HCT116 (cell line): Measurements from ENCODE around the gene BCAS4. TPM values are rescaled to one million over a fixed set of nuclear protein-coding genes. Genes with fewer than 3 reads are reported as not detected.

Experiments used
- ATAC-seq: fragments of 200-7000 bp; cut with Tn5 transposase; 2 replicates; pipeline ENCODE4 v1.9.1; 2020; ENCODE audit warnings: mild to moderate bottlenecking, moderate library complexity
- BruUV-seq: library from RNA; stranded (reverse); fragments of 400-500 nt; replicated peaks from 2 replicates; lab custom pipeline; 2021; lab: Mats Ljungman, UMichigan
- CTCF ChIA-PET: fragments of 300-600 bp; sonication (Branson Sonifier 250); formaldehyde crosslinking; loops from one replicate; lab custom pipeline; 2021; ENCODE audit warnings: antibody characterized with exemption; lab: Charles Lee
- POLR2A ChIA-PET: fragments of 300-600, 350-600 bp; sonication (Branson Sonifier 250); formaldehyde crosslinking; loops from one replicate; lab custom pipeline; 2021; ENCODE audit warnings: antibody characterized with exemption; lab: Charles Lee
- RAD21 ChIA-PET, 2 experiments: fragments of 300-600 bp; sonication (Branson Sonifier 250); formaldehyde crosslinking; loops; one replicate each; lab custom pipeline; 2023; ENCODE audit warnings: low total read pairs in 2 of 2; ENCODE audit not compliant: uncharacterized antibody in 2 of 2, unreplicated experiment in 2 of 2, low non-redundant PET in 1 of 2; lab: Charles Lee
- DNase-seq: peaks from one replicate; pipeline ENCODE4 v3.0.0-alpha.2; 2010; ENCODE audit warnings: low read depth, low spot score
- H2AFZ ChIP-seq: fragments of 200-600 bp; shearing (Covaris generic), sonication (generic); 2 replicates; pipeline ENCODE4 v1.6.1; 2017; ENCODE audit warnings: low read depth, mixed run types, mixed read lengths, antibody characterized with exemption, low read length; ENCODE audit not compliant: poor library complexity, severe bottlenecking
- H3K27ac ChIP-seq: 2 replicates; pipeline ENCODE4 v1.5.1; 2012; ENCODE audit warnings: low read depth, low read length
- H3K27me3 ChIP-seq: fragments of 200-600 bp; sonication (generic); 2 replicates; pipeline ENCODE4 v1.6.1; 2016; ENCODE audit warnings: mixed run types, low read length, mixed read lengths; ENCODE audit not compliant: insufficient read depth
- H3K36me3 ChIP-seq, 2 experiments: fragments of 200-500 bp in 1 of 2; fragments of 200-600 bp in 1 of 2; sonication (Bioruptor generic) in 1 of 2; sonication (generic) in 1 of 2; 2 replicates each; pipeline versions ENCODE4 v1.5.1 to v1.6.1; 2014 to 2016; ENCODE audit warnings: low read length in 2 of 2, inconsistent platforms in 1 of 2, mixed read lengths in 1 of 2, mixed run types in 1 of 2; ENCODE audit not compliant: insufficient read depth in 2 of 2, control insufficient read depth in 1 of 2
- H3K4me1 ChIP-seq, 2 experiments: fragments of 200-600 bp in 1 of 2; sonication (generic) in 1 of 2; 2 replicates each; pipeline versions ENCODE4 v1.5.1 to v1.6.1; 2012 to 2017; ENCODE audit warnings: low read length in 2 of 2, inconsistent platforms in 1 of 2, mild to moderate bottlenecking in 1 of 2, mixed read lengths in 1 of 2, mixed run types in 1 of 2, moderate library complexity in 1 of 2; ENCODE audit not compliant: insufficient read depth in 2 of 2, control insufficient read depth in 1 of 2
- H3K4me2 ChIP-seq: fragments of 200-600 bp; sonication (generic); 2 replicates; pipeline ENCODE4 v1.6.1; 2017; ENCODE audit warnings: mixed run types, low read length, mixed read lengths
- H3K4me3 ChIP-seq, 2 experiments: fragments of 200-600 bp in 1 of 2; sonication (generic) in 1 of 2; replicated peaks in 1 of 2; 2 replicates each; pipeline ENCODE4 v1.5.1; 2011 to 2016; ENCODE audit warnings: low read length in 2 of 2, control low read depth in 1 of 2, low read depth in 1 of 2, mild to moderate bottlenecking in 1 of 2, mixed read lengths in 1 of 2, mixed run types in 1 of 2
- H3K79me2 ChIP-seq: fragments of 200-600 bp; sonication (generic); 2 replicates; pipeline ENCODE4 v1.6.1; 2017; ENCODE audit warnings: mild to moderate bottlenecking, mixed run types, low read length, moderate library complexity, mixed read lengths; ENCODE audit not compliant: insufficient read depth
- H3K9ac ChIP-seq: fragments of 200-600 bp; sonication (generic); 2 replicates; pipeline ENCODE4 v1.6.1; 2016; ENCODE audit warnings: low read length, mixed read lengths
- H3K9me2 ChIP-seq: fragments of 200-600 bp; sonication (generic), shearing (Covaris generic); 2 replicates; pipeline ENCODE4 v1.6.1; 2017; ENCODE audit warnings: mixed run types, mild to moderate bottlenecking, moderate library complexity; ENCODE audit not compliant: insufficient read depth
- H3K9me3 ChIP-seq, 2 experiments: fragments of 200-500 bp in 1 of 2; fragments of 200-600 bp in 1 of 2; sonication (Bioruptor generic) in 1 of 2; sonication (generic) in 1 of 2; 2 replicates each; pipeline ENCODE4 v1.6.1; 2014 to 2017; ENCODE audit warnings: low read length in 2 of 2, mixed read lengths in 2 of 2, inconsistent platforms in 1 of 2, low read depth in 1 of 2, mild to moderate bottlenecking in 1 of 2, mixed run types in 1 of 2, moderate library complexity in 1 of 2; ENCODE audit not compliant: control insufficient read depth in 1 of 2, insufficient read depth in 1 of 2
- H4K20me1 ChIP-seq: fragments of 200-600 bp; sonication (generic), shearing (Covaris generic); 2 replicates; pipeline ENCODE4 v1.6.1; 2017; ENCODE audit warnings: mixed run types, mild to moderate bottlenecking, moderate library complexity; ENCODE audit not compliant: insufficient read depth
- CBX3 ChIP-seq: IDR thresholded peaks from 2 replicates; pipeline ENCODE4 v1.6.1; 2012; ENCODE audit warnings: low read depth
- EGR1 ChIP-seq: IDR thresholded peaks from 2 replicates; pipeline ENCODE4 v1.6.1; 2012; ENCODE audit warnings: low read depth
- ELF1 ChIP-seq: IDR thresholded peaks from 2 replicates; pipeline ENCODE4 v1.6.1; 2012; ENCODE audit warnings: low read depth, borderline replicate concordance
- EZH2 ChIP-seq: fragments of 200-600 bp; sonication (generic); IDR thresholded peaks from 2 replicates; pipeline ENCODE4 v1.6.1; 2017; ENCODE audit warnings: antibody characterized with exemption, mixed run types
- EZH2phosphoT487 ChIP-seq: fragments of 200-600 bp; IDR thresholded peaks from 2 replicates; pipeline ENCODE4 v1.6.1; 2018; ENCODE audit warnings: antibody characterized with exemption, borderline replicate concordance
- FOSL1 ChIP-seq: IDR thresholded peaks from 2 replicates; pipeline ENCODE4 v1.6.1; 2012; ENCODE audit warnings: low read depth
- JUND ChIP-seq: IDR thresholded peaks from 2 replicates; pipeline ENCODE4 v1.6.1; 2012
- POLR2A ChIP-seq: IDR thresholded peaks from 2 replicates; pipeline ENCODE4 v1.7.0; 2011; ENCODE audit warnings: borderline replicate concordance; ENCODE audit not compliant: insufficient read depth, insufficient read length; ENCODE audit errors: extremely low read depth
- POLR2AphosphoS5 ChIP-seq: IDR thresholded peaks from 2 replicates; pipeline ENCODE4 v1.6.1; 2011; ENCODE audit warnings: mild to moderate bottlenecking, low read depth, low read length, moderate library complexity
- SP1 ChIP-seq: IDR thresholded peaks from 2 replicates; pipeline ENCODE4 v1.6.1; 2012; ENCODE audit warnings: low read depth
- SRF ChIP-seq: IDR thresholded peaks from 2 replicates; pipeline ENCODE4 v1.6.1; 2012; ENCODE audit warnings: low read depth
- TCF7L2 ChIP-seq: IDR thresholded peaks from 2 replicates; pipeline ENCODE4 v1.7.0; 2011; ENCODE audit warnings: borderline replicate concordance, inconsistent platforms; ENCODE audit not compliant: insufficient read depth, insufficient read length; ENCODE audit errors: extremely low read depth
- ZBTB33 ChIP-seq: IDR thresholded peaks from 2 replicates; pipeline ENCODE4 v1.6.1; 2011; ENCODE audit warnings: mild to moderate bottlenecking, low read length, moderate library complexity; ENCODE audit not compliant: insufficient replicate concordance; ENCODE audit errors: extremely low read depth
- ZFX ChIP-seq: fragments of 450-650 bp; IDR thresholded peaks from 2 replicates; pipeline ENCODE4 v1.6.1; 2017
- ZNF274 ChIP-seq: fragments of 200-500 bp; sonication (Bioruptor generic); IDR thresholded peaks from 2 replicates; pipeline ENCODE4 v1.6.1; 2014; ENCODE audit warnings: mild to moderate bottlenecking, low read depth, low read length, inconsistent platforms
- intact Hi-C: fragments of 100-400 bp; cut with micrococcal nuclease; formaldehyde crosslinking; loops from 2 replicates; pipeline ENCODE4 v1.10.0; 2022
- total RNA-seq: library from RNA; stranded (reverse); gene quantifications from one replicate; pipeline ENCODE4 v1.2.1, GENCODE V29; 2021; ENCODE audit not compliant: unreplicated experiment
- TF ChIP-seq, protein P1 (sequence below): IDR thresholded peaks from 2 replicates; pipeline ENCODE4 v1.6.1; 2012
- TF ChIP-seq, protein P2 (sequence below): IDR thresholded peaks from 2 replicates; pipeline ENCODE4 v1.6.1; 2012

The BCAS4 gene
- total RNA-seq, 1 experiment from 2014 or later, result 18.9 TPM

GRCh38 chr20:50804437-50805348 is 9.8 kb downstream of the BCAS4 start:
- no peaks in the 10 kb centered on the region for H3K36me3 ChIP-seq
- no peak overlapping the region for H3K4me3 ChIP-seq
- intact Hi-C loops, result no loop called here
- CTCF ChIA-PET, result interaction anchor here (1.4 kb wide), 1 partner anchor 10 kb away, joined by 10 read pairs; the partner anchor contains the start of gene BCAS4
- BruUV-seq, result no TSS peak
- no peaks in the 10 kb centered on the region for H3K9me3 ChIP-seq
- H3K9ac ChIP-seq, result no peak overlapping the region
- TF ChIP-seq ZFX, result no peak
- H4K20me1 ChIP-seq, result no peaks in the 10 kb centered on the region
- RAD21 ChIA-PET, result no interaction called here
- POLR2A ChIA-PET, result no interaction called here
- ATAC-seq (no peak), DNase-seq (no peak)
- no peaks in the 10 kb centered on the region for H3K79me2 ChIP-seq
- no peaks in the 10 kb centered on the region for H3K9me2 ChIP-seq
- no peaks in the 10 kb centered on the region for H3K4me1 ChIP-seq
- H3K4me2 ChIP-seq, result no peak overlapping the region
- no peak overlapping the region for H3K27ac ChIP-seq
- H2AFZ ChIP-seq, result no peak overlapping the region
- no peaks in the 10 kb centered on the region for H3K27me3 ChIP-seq

- intact Hi-C loops, result no loop called here
- BruUV-seq, result no TSS peak
- H3K27me3 ChIP-seq, result no peaks in the 10 kb centered on the region
- H3K4me2 ChIP-seq, result no peak overlapping the region
- CTCF ChIA-PET, result no interaction called here
- H3K27ac ChIP-seq, result no peak overlapping the region
- no peaks in the 10 kb centered on the region for H4K20me1 ChIP-seq
- no peaks in the 10 kb centered on the region for H3K4me1 ChIP-seq
- RAD21 ChIA-PET, result no interaction called here
- H3K36me3 ChIP-seq, result no peaks in the 10 kb centered on the region
- DNase-seq, result no peak
- H2AFZ ChIP-seq, result no peak overlapping the region
- no peak overlapping the region for H3K4me3 ChIP-seq
- H3K9ac ChIP-seq, result no peak overlapping the region
- POLR2A ChIA-PET, result no interaction called here
- no peak for ATAC-seq
- H3K79me2 ChIP-seq, result no peaks in the 10 kb centered on the region
- H3K9me2 ChIP-seq, result no peaks in the 10 kb centered on the region
- no peaks in the 10 kb centered on the region for H3K9me3 ChIP-seq
- TF ChIP-seq ELF1 (no peak), EZH2 (no peak), CBX3 (no peak), EZH2phosphoT487 (no peak), SRF (no peak), EGR1 (no peak), JUND (no peak), SP1 (no peak), POLR2A (no peak), TCF7L2 (no peak), POLR2AphosphoS5 (no peak), ZBTB33 (no peak), ZNF274 (no peak), FOSL1 (no peak)
- TF ChIP-seq, protein P1, sequence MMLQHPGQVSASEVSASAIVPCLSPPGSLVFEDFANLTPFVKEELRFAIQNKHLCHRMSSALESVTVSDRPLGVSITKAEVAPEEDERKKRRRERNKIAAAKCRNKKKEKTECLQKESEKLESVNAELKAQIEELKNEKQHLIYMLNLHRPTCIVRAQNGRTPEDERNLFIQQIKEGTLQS, result no peak
- TF ChIP-seq, protein P2, sequence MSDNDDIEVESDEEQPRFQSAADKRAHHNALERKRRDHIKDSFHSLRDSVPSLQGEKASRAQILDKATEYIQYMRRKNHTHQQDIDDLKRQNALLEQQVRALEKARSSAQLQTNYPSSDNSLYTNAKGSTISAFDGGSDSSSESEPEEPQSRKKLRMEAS, result no peak
Observed at GRCh38 chr20:50805349-50805684, 10.5 kb downstream of the BCAS4 start.
